Measurements from ENCODE around the gene FITM1. TPM values are rescaled to one million over a fixed set of nuclear protein-coding genes. Genes with fewer than 3 reads are reported as not detected.

The FITM1 gene
- polyA plus RNA-seq, 1 donor (not counting 4 experiments of a cell fraction or from before 2014, with no cell fraction given): not detected

DNA sequence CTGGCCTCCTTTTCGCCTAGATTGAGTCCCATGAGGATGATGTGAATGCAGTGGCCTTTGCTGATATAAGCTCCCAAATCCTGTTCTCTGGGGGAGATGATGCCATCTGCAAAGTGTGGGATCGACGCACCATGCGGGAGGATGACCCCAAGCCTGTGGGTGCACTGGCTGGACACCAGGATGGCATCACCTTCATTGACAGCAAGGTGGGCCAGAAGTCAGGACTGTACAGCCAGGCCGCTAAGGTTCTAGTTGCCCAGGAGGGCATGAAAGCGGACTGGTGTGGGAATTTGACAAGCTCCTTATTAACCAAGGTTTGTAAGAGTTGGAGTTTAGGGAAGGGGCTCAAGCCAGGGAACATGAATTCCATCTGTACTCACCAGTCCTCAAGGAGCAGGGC, 10.8 kb upstream of the FITM1 start:
- H3K9ac ChIP-seq (ENCODE audit: control insufficient read depth, extremely low read depth, insufficient read depth, low read length): no peak overlapping the region
- H3K27me3 ChIP-seq (ENCODE audit: control insufficient read depth, extremely low read depth, insufficient read depth, low read length): no peaks in the 10 kb centered on the region
- FAIRE-seq: no peak
- H3K36me3 ChIP-seq (ENCODE audit: control insufficient read depth in 2 of 2, extremely low read depth in 1 of 2, insufficient read depth in 2 of 2, low read length in 2 of 2): peaks cover 24 to 35% of the 10 kb centered on the region in 2 experiments
- no peak overlapping the region for H3K4me3 ChIP-seq (ENCODE audit: control insufficient read depth in 2 of 3, extremely low read depth in 1 of 3, insufficient read depth in 2 of 3, low read depth in 1 of 3, low read length in 3 of 3)
- no peak for DNase-seq (ENCODE audit: low read depth, low spot score)
- H2AFZ ChIP-seq (ENCODE audit: control insufficient read depth, low read length): no peak overlapping the region
- dilution Hi-C loops (cut with MboI; ENCODE audit: extremely low pct_ligation_motif_present, low sequenced_read_pairs): no loop called here
- H3K4me1 ChIP-seq (ENCODE audit: control insufficient read depth, extremely low read depth, insufficient read depth, low read length): peaks cover 9% of the 10 kb centered on the region
- no peaks in the 10 kb centered on the region for H3K9me1 ChIP-seq (ENCODE audit: control insufficient read depth, extremely low read depth, insufficient read depth, low read length)
- H3K27ac ChIP-seq (ENCODE audit: control insufficient read depth, insufficient read depth, low read length): no peak overlapping the region
- TF ChIP-seq EZH2 (IDR thresholded peaks at IDR 0.05; ENCODE audit: low read length): no peak
- no peak for TF ChIP-seq CTCF (optimal IDR thresholded peaks at IDR 0.05 in 1 of 3, IDR thresholded peaks at IDR 0.05 in 1 of 3, conservative IDR thresholded peaks at IDR 0.05 in 1 of 3; ENCODE audit: extremely low read depth in 1 of 3, insufficient read depth in 2 of 3, low read length in 3 of 3)
- no peaks in the 10 kb centered on the region for H3K79me2 ChIP-seq (ENCODE audit: control insufficient read depth, insufficient read depth, low read length)
- H3K4me2 ChIP-seq (ENCODE audit: control insufficient read depth, extremely low read depth, insufficient read depth, low read depth, low read length): no peak overlapping the region
- H4K20me1 ChIP-seq (ENCODE audit: control insufficient read depth, extremely low read depth, insufficient read depth, low read length): no peaks in the 10 kb centered on the region
- H3K9me3 ChIP-seq (ENCODE audit: control insufficient read depth, low read depth, low read length): no peaks in the 10 kb centered on the region

DNA sequence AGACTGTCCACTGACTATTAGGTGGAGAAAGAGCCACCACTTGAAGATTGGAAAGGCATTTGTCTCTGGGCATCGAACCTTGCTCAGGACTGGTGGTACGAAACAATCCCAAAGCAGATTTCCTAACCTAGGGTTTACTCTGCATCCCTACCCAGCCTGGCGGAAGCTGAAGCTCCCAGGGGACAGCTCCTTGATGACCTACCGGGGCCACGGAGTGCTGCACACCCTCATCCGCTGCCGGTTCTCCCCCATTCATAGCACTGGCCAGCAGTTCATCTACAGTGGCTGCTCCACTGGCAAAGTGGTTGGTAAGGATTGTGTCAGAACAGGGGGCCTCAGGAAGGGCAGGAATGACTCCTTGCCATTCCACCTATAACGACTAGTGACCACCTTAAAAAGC, 9.2 kb upstream of the FITM1 start:
- Histone ChIP-seq H3K9me3 (ENCODE audit: control insufficient read depth, low read depth, low read length) (no peaks in the 10 kb centered on the region), H3K79me2 (ENCODE audit: control insufficient read depth, insufficient read depth, low read length) (no peaks in the 10 kb centered on the region), H3K27ac (ENCODE audit: control insufficient read depth, insufficient read depth, low read length) (no peak overlapping the region), H2AFZ (ENCODE audit: control insufficient read depth, low read length) (no peak overlapping the region), H3K36me3 (ENCODE audit: control insufficient read depth in 2 of 2, extremely low read depth in 1 of 2, insufficient read depth in 2 of 2, low read length in 2 of 2) (peaks cover 24 to 35% of the 10 kb centered on the region in 2 experiments), H3K4me3 (ENCODE audit: control insufficient read depth in 2 of 3, extremely low read depth in 1 of 3, insufficient read depth in 2 of 3, low read depth in 1 of 3, low read length in 3 of 3) (no peak overlapping the region), H3K9ac (ENCODE audit: control insufficient read depth, extremely low read depth, insufficient read depth, low read length) (no peak overlapping the region), H3K9me1 (ENCODE audit: control insufficient read depth, extremely low read depth, insufficient read depth, low read length) (no peaks in the 10 kb centered on the region), H3K4me1 (ENCODE audit: control insufficient read depth, extremely low read depth, insufficient read depth, low read length) (peaks cover under 1% of the 10 kb centered on the region), H4K20me1 (ENCODE audit: control insufficient read depth, extremely low read depth, insufficient read depth, low read length) (no peaks in the 10 kb centered on the region), H3K27me3 (ENCODE audit: control insufficient read depth, extremely low read depth, insufficient read depth, low read length) (no peaks in the 10 kb centered on the region), H3K4me2 (ENCODE audit: control insufficient read depth, extremely low read depth, insufficient read depth, low read depth, low read length) (no peak overlapping the region)
- dilution Hi-C loops (cut with MboI; ENCODE audit: extremely low pct_ligation_motif_present, low sequenced_read_pairs): no loop called here
- no peak for DNase-seq (ENCODE audit: low read depth, low spot score)
- TF ChIP-seq EZH2 (IDR thresholded peaks at IDR 0.05; ENCODE audit: low read length) (no peak), CTCF (optimal IDR thresholded peaks at IDR 0.05 in 1 of 3, IDR thresholded peaks at IDR 0.05 in 1 of 3, conservative IDR thresholded peaks at IDR 0.05 in 1 of 3; ENCODE audit: extremely low read depth in 1 of 3, insufficient read depth in 2 of 3, low read length in 3 of 3) (no peak)
- FAIRE-seq: no peak
